Endothelial cell (in vitro differentiated cells): ENCODE measurements around the gene MATN4. TPM values are rescaled to one million over a fixed set of nuclear protein-coding genes. Genes with fewer than 3 reads are reported as not detected.
A peak's percentile ranks its signal among the peaks of the same experiment; 100 is the strongest.
"Not testable (repeated sequence)": the region's sequence is repeated elsewhere in the genome, so short reads cannot be mapped to it uniquely, and the experiment has no call there.

Experiments used
- DNase-seq: peaks from one replicate; pipeline ENCODE4 v3.0.0; 2021; ENCODE audit warnings: low spot score
- H3K27ac Mint-ChIP-seq: one replicate; pipeline ENCODE4 v1.8.0; 2021; ENCODE audit warnings: mixed read lengths, inconsistent platforms; ENCODE audit not compliant: unreplicated experiment
- H3K27me3 Mint-ChIP-seq: one replicate; pipeline ENCODE4 v1.8.0; 2021; ENCODE audit warnings: mild to moderate bottlenecking, moderate library complexity, mixed read lengths, inconsistent platforms; ENCODE audit not compliant: unreplicated experiment
- H3K36me3 Mint-ChIP-seq: one replicate; pipeline ENCODE4 v1.8.0; 2021; ENCODE audit warnings: mild to moderate bottlenecking, low read depth, mixed read lengths, inconsistent platforms; ENCODE audit not compliant: unreplicated experiment
- H3K4me1 Mint-ChIP-seq: one replicate; pipeline ENCODE4 v1.8.0; 2021; ENCODE audit warnings: mild to moderate bottlenecking, mixed read lengths, inconsistent platforms; ENCODE audit not compliant: unreplicated experiment
- H3K4me3 Mint-ChIP-seq: one replicate; pipeline ENCODE4 v1.8.0; 2021; ENCODE audit warnings: mild to moderate bottlenecking, mixed read lengths, inconsistent platforms; ENCODE audit not compliant: unreplicated experiment
- H3K9me3 Mint-ChIP-seq: one replicate; pipeline ENCODE4 v1.8.0; 2021; ENCODE audit warnings: mixed read lengths, inconsistent platforms; ENCODE audit not compliant: unreplicated experiment
- CTCF ChIP-seq: fragments of 200-600 bp; sonication (generic); IDR thresholded peaks from one replicate; pipeline ENCODE4 v1.5.0; 2021; ENCODE audit warnings: antibody characterized with exemption; ENCODE audit not compliant: unreplicated experiment
- total RNA-seq: library from RNA; stranded (reverse); fragmentation: NEBNext Ultra II Directional; extraction: Animal tissue kit (Norgen Biotek cat#: 25700); gene quantifications from one replicate; pipeline ENCODE4 v1.2.1, GENCODE V29; 2021; ENCODE audit not compliant: unreplicated experiment

The MATN4 gene
- total RNA-seq, 1 donor from 2014 or later, result not detected

GRCh38 chr20:45352729-45353128 lies 44.6 kb upstream of the MATN4 start:
- no peak for TF ChIP-seq CTCF
- no peak for DNase-seq
- Mint-ChIP-seq H3K27me3 (no peaks in the 10 kb centered on the region), H3K4me3 (no peak overlapping the region), H3K36me3 (no peaks in the 10 kb centered on the region), H3K27ac (no peak overlapping the region), H3K4me1 (peaks cover 4% of the 10 kb centered on the region), H3K9me3 (no peaks in the 10 kb centered on the region)

- H3K27ac Mint-ChIP-seq, H3K9me3 Mint-ChIP-seq, H3K27me3 Mint-ChIP-seq, DNase-seq, H3K36me3 Mint-ChIP-seq, H3K4me3 Mint-ChIP-seq: not testable (repeated sequence)
- peaks cover 18% of the 10 kb centered on the region for H3K4me1 Mint-ChIP-seq
Measured at GRCh38 chr20:45350795-45351194, 42.7 kb upstream of the MATN4 start.

GRCh38 chr20:45350217-45350616 lies 42.1 kb upstream of the MATN4 start:
- H3K27ac Mint-ChIP-seq, result no peak overlapping the region
- DNase-seq, result no peak

GRCh38 chr20:45347936-45348778 lies 40.1 kb upstream of the MATN4 start, which contains the start of gene SDC4:
Gene SDC4, minus strand, starts transcription at chr20:45348424. Its CDS starts 40 bp downstream, at chr20:45348384.
- Mint-ChIP-seq H3K36me3 (no peaks in the 10 kb centered on the region), H3K27me3 (no peaks in the 10 kb centered on the region), H3K4me1 (peaks cover 34% of the 10 kb centered on the region), H3K4me3 (peak within 1 kb of the TSS; percentile 73), H3K27ac (no peak within 1 kb of the TSS), H3K9me3 (no peaks in the 10 kb centered on the region)
- TF ChIP-seq CTCF, result no peak
- no peak for DNase-seq

More at GRCh38 chr20:45350217-45350616, 42.1 kb upstream of the MATN4 start:
- Mint-ChIP-seq H3K9me3 (no peaks in the 10 kb centered on the region), H3K4me1 (peaks cover 23% of the 10 kb centered on the region), H3K4me3 (no peak overlapping the region), H3K36me3 (no peaks in the 10 kb centered on the region), H3K27me3 (no peaks in the 10 kb centered on the region)
- no peak for TF ChIP-seq CTCF

GRCh38 chr20:45347297-45347935 lies 39.3 kb upstream of the MATN4 start:
- no peaks in the 10 kb centered on the region for H3K27me3 Mint-ChIP-seq
- H3K27ac Mint-ChIP-seq, result no peak overlapping the region
- no peaks in the 10 kb centered on the region for H3K9me3 Mint-ChIP-seq
- TF ChIP-seq CTCF, result no peak
- H3K4me1 Mint-ChIP-seq, result peaks cover 41% of the 10 kb centered on the region
- H3K4me3 Mint-ChIP-seq, result peak overlapping the region; percentile 73
- no peak for DNase-seq
- no peaks in the 10 kb centered on the region for H3K36me3 Mint-ChIP-seq
